K562 (cell line): ENCODE results near the gene XPC. TPM values are rescaled to one million over a fixed set of nuclear protein-coding genes. Genes with fewer than 3 reads are reported as not detected.

Experiments
- ATAC-seq: fragments of 200-7000 bp; cut with Tn5 transposase; 3 replicates; pipeline ENCODE4 v1.9.1; 2020; ENCODE audit warnings: moderate library complexity
- BruUV-seq: library from RNA; stranded (reverse); fragments of 400-500 nt; replicated peaks from 2 replicates; lab custom pipeline; 2021; lab: Mats Ljungman, UMichigan
- CTCF ChIA-PET: fragments of 300-600 bp; formaldehyde crosslinking; extraction: SDS; loops from one replicate; lab custom pipeline; 2021; ENCODE audit warnings: low intra/inter-chr PET ratio; lab: Yijun Ruan, JAX
- POLR2A ChIA-PET: fragments of 300-600, 350-650 bp; sonication (Branson Sonifier 250); formaldehyde crosslinking; extraction: SDS; loops from one replicate; lab custom pipeline; 2021; ENCODE audit warnings: antibody characterized with exemption, inconsistent platforms; lab: Yijun Ruan, JAX
- DNase-seq, 4 experiments: peaks; one replicate each; pipeline versions ENCODE4 v3.0.0 to v3.0.0-alpha.2; 2011 to 2018; ENCODE audit warnings: low spot score in 3 of 4, mixed read lengths in 3 of 4; ENCODE audit errors: extremely low read depth in 1 of 4
- FAIRE-seq: peaks from 2 replicates; lab custom pipeline; 2011; peaks lifted over from hg19 to GRCh38; lab: Jason Lieb, UNC
- H2AFZ ChIP-seq: 2 replicates; pipeline ENCODE4 v1.6.0; 2011; ENCODE audit warnings: low read depth, low read length, control low read depth, inconsistent platforms
- H3K27ac ChIP-seq: fragments of 200-600 bp; 3 replicates; pipeline ENCODE4 v1.8.0; 2011; ENCODE audit warnings: low read depth, mild to moderate bottlenecking, control low read depth, inconsistent platforms, low read length, moderate library complexity, mixed read lengths; ENCODE audit errors: extremely low read depth
- H3K27me3 ChIP-seq, 2 experiments: fragments of 300-600 bp in 1 of 2; 2 replicates in 1 of 2; 3 replicates in 1 of 2; pipeline versions ENCODE4 v1.6.0 to v1.8.0; 2011; ENCODE audit warnings: inconsistent platforms in 2 of 2, low read length in 2 of 2, mild to moderate bottlenecking in 1 of 2, mixed read lengths in 1 of 2, moderate library complexity in 1 of 2; ENCODE audit not compliant: control insufficient read depth in 2 of 2, insufficient read depth in 2 of 2
- H3K36me3 ChIP-seq: fragments of 300-600 bp; 3 replicates; pipeline ENCODE4 v1.8.0; 2011; ENCODE audit warnings: mild to moderate bottlenecking, low read length, inconsistent platforms; ENCODE audit not compliant: control insufficient read depth, insufficient read depth
- H3K4me1 ChIP-seq, 2 experiments: fragments of 200-600 bp in 1 of 2; replicated peaks in 1 of 2; 2 replicates in 1 of 2; 3 replicates in 1 of 2; pipeline versions ENCODE4 v1.5.1 to v1.8.0; 2011; ENCODE audit warnings: inconsistent platforms in 2 of 2, low read length in 2 of 2, mild to moderate bottlenecking in 1 of 2, mixed read lengths in 1 of 2, moderate library complexity in 1 of 2; ENCODE audit not compliant: control insufficient read depth in 2 of 2, insufficient read depth in 2 of 2
- H3K4me2 ChIP-seq: 2 replicates; pipeline ENCODE4 v1.6.1; 2011; ENCODE audit warnings: low read length, control low read depth, inconsistent platforms, mixed read lengths; ENCODE audit not compliant: insufficient read depth
- H3K4me3 ChIP-seq: fragments of 200-600 bp; sonication (generic), shearing (Covaris generic); 2 replicates; pipeline ENCODE4 v1.5.1; 2016; ENCODE audit warnings: control low read depth, inconsistent platforms
- H3K79me2 ChIP-seq: fragments of 200-600 bp; 3 replicates; pipeline ENCODE4 v1.8.0; 2011; ENCODE audit warnings: low read length, inconsistent platforms; ENCODE audit not compliant: control insufficient read depth, insufficient read depth
- H3K9ac ChIP-seq, 2 experiments: 2 replicates each; pipeline versions ENCODE4 v1.6.0 to v1.6.1; 2011; ENCODE audit warnings: low read depth in 2 of 2, low read length in 2 of 2, control low read depth in 1 of 2, inconsistent platforms in 1 of 2, mild to moderate bottlenecking in 1 of 2, mixed read lengths in 1 of 2; ENCODE audit not compliant: insufficient read depth in 1 of 2
- H3K9me1 ChIP-seq: one replicate; pipeline ENCODE4 v1.6.0; 2011; ENCODE audit warnings: inconsistent platforms, mild to moderate bottlenecking, low read length, moderate library complexity; ENCODE audit not compliant: control insufficient read depth, insufficient read depth
- H3K9me3 ChIP-seq: replicated peaks from 2 replicates; pipeline ENCODE4 v1.5.1; 2011; ENCODE audit warnings: low read depth, low read length, inconsistent platforms; ENCODE audit not compliant: control insufficient read depth, insufficient read depth
- H4K20me1 ChIP-seq: replicated peaks from 2 replicates; pipeline ENCODE4 v1.6.1; 2011; ENCODE audit warnings: low read length, inconsistent platforms, mixed read lengths; ENCODE audit not compliant: control insufficient read depth, insufficient read depth
- ATF7 ChIP-seq: fragments of 450-650 bp; IDR thresholded peaks from 2 replicates; pipeline ENCODE4 v1.7.1; 2014; ENCODE audit warnings: mild to moderate bottlenecking, moderate library complexity
- BRCA1 ChIP-seq, 2 experiments: fragments of 450-650 bp in 1 of 2; sonication (generic) in 1 of 2; formaldehyde crosslinking in 1 of 2; IDR thresholded peaks; 2 replicates each; pipeline versions ENCODE4 v1.5.0 to v1.6.1; 2017 to 2020; ENCODE audit warnings: mild to moderate bottlenecking in 1 of 2, missing genetic modification reagents in 1 of 2
- CEBPG ChIP-seq, 3 experiments: fragments of 200-800 bp in 1 of 3; sonication (Bioruptor generic) in 1 of 3; sonication (generic) in 1 of 3; formaldehyde crosslinking in 1 of 3; IDR thresholded peaks in 2 of 3; conservative IDR thresholded peaks in 1 of 3; 2 replicates each; pipeline versions ENCODE4 v1.6.1 to v1.8.0; 2016 to 2022; ENCODE audit warnings: missing compliant biosample characterization in 2 of 3, missing genetic modification characterization in 2 of 3, mild to moderate bottlenecking in 1 of 3, missing genetic modification reagents in 1 of 3
- ELK3 ChIP-seq: fragments of 450-650 bp; formaldehyde crosslinking; IDR thresholded peaks from 2 replicates; pipeline ENCODE4 v1.4.0; 2020; ENCODE audit warnings: mild to moderate bottlenecking
- HDAC2 ChIP-seq: fragments of 450-650 bp; IDR thresholded peaks from 2 replicates; pipeline ENCODE4 v1.6.1; 2016; ENCODE audit warnings: mild to moderate bottlenecking
- JUNB ChIP-seq: fragments of 450-650 bp; formaldehyde crosslinking; conservative IDR thresholded peaks from 2 replicates; pipeline ENCODE4 v1.4.0; 2020; ENCODE audit warnings: mild to moderate bottlenecking
- NFIX ChIP-seq: fragments of 250-450 bp; sonication (Bioruptor Pico); IDR thresholded peaks from 2 replicates; pipeline ENCODE4 v1.4.0; 2020; ENCODE audit warnings: low read depth, mild to moderate bottlenecking, moderate library complexity
- POLR2H ChIP-seq: IDR thresholded peaks from 2 replicates; pipeline ENCODE4 v1.6.1; 2016; ENCODE audit warnings: missing genetic modification characterization, low read depth, mild to moderate bottlenecking, control low read depth, missing compliant biosample characterization, moderate library complexity
- POU5F1 ChIP-seq: fragments of 150-350 bp; IDR thresholded peaks from 2 replicates; pipeline ENCODE4 v1.6.1; 2014; ENCODE audit warnings: borderline replicate concordance, low read length, low read depth, mild to moderate bottlenecking; ENCODE audit not compliant: partially characterized antibody
- RAD21 ChIP-seq, 2 experiments: fragments of 250-450 bp in 1 of 2; fragments of 450-650 bp in 1 of 2; sonication (Bioruptor Pico) in 1 of 2; formaldehyde crosslinking in 1 of 2; IDR thresholded peaks in 1 of 2; conservative IDR thresholded peaks in 1 of 2; 2 replicates each; pipeline versions ENCODE4 v1.4.0 to v1.8.0; 2020 to 2022; ENCODE audit warnings: mild to moderate bottlenecking in 2 of 2, moderate library complexity in 1 of 2
- SIN3B ChIP-seq: fragments of 450-650 bp; IDR thresholded peaks from 2 replicates; pipeline ENCODE4 v1.6.1; 2017; ENCODE audit warnings: low read depth, mild to moderate bottlenecking, moderate library complexity
- SRSF3 ChIP-seq: fragments of 200-400 bp; formaldehyde crosslinking; IDR thresholded peaks from 2 replicates; pipeline ENCODE4 v1.6.1; 2016; ENCODE audit warnings: mild to moderate bottlenecking, low read length, moderate library complexity; ENCODE audit not compliant: insufficient read depth
- ZNF212 ChIP-seq: fragments of 450-650 bp; formaldehyde crosslinking; IDR thresholded peaks from 2 replicates; pipeline ENCODE4 v1.4.0; 2020; ENCODE audit warnings: mild to moderate bottlenecking
- ZNF354B ChIP-seq: fragments of 250-450 bp; sonication (Bioruptor Pico); IDR thresholded peaks from 2 replicates; pipeline ENCODE4 v1.4.0; 2020
- WGBS: fragments of 100-300 bp; shearing (Covaris generic); methylation state at CpG from one replicate; pipeline ENCODE4 v1.1.6; 2016; ENCODE audit warnings: low coverage, mixed read lengths; ENCODE audit not compliant: insufficient coverage; ENCODE audit errors: missing lambda C conversion rate; 5-methylcytosine and 5-hydroxymethylcytosine counted together
- in situ Hi-C: fragments of 300-500 bp; cut with MboI; formaldehyde crosslinking; loops from 4 replicates; pipeline ENCODE4 v1.15.0; 2018; ENCODE audit warnings: inconsistent platforms, mixed read lengths
- intact Hi-C: fragments of 100-400 bp; cut with micrococcal nuclease; formaldehyde crosslinking; loops from 2 replicates; pipeline ENCODE4 v1.14.2; 2022
- polyA plus RNA-seq, 8 experiments: library from polyadenylated mRNA; depleted of rRNA in 4 of 8; stranded (reverse) in 5 of 8; unstranded in 3 of 8; fragments of >200 nt; fragmentation: Nextera tagmentation in 2 of 8; fragmentation: Illumina TruSeq in 1 of 8; extraction: Ambion mirVana in 2 of 8; extraction: Trizol in 1 of 8; gene quantifications; 2 replicates each; pipeline versions ENCODE4 v1.2.1 to v1.2.3, GENCODE V29; 2011 to 2014; ENCODE audit warnings: inconsistent platforms in 1 of 8, missing spikeins in 1 of 8
- total RNA-seq, 7 experiments: library from RNA; depleted of rRNA in 6 of 7; stranded (reverse); fragments of >200 nt in 6 of 7; fragmentation: Illumina TruSeq in 2 of 7; extraction: Trizol in 2 of 7; gene quantifications; 2 replicates each; pipeline versions ENCODE4 v1.2.1 to v1.2.3, GENCODE V29; 2011 to 2021; ENCODE audit warnings: low replicate concordance in 1 of 7
- TF ChIP-seq, protein P1 (sequence below): fragments of 200-400 bp; formaldehyde crosslinking; IDR thresholded peaks from 2 replicates; pipeline ENCODE4 v1.6.1; 2017; ENCODE audit warnings: mild to moderate bottlenecking, low read depth, low read length, moderate library complexity

The XPC gene
- total and polyA plus RNA-seq, 9 of the 15 experiments (the other 6 are each of a cell fraction or from before 2014, with no cell fraction given) = 3.8 to 54.7 (median 41.3) TPM

GRCh38 chr3:14122301-14122700 is 56.1 kb downstream of the XPC start (continued):
- no peak for TF ChIP-seq SIN3B

DNA sequence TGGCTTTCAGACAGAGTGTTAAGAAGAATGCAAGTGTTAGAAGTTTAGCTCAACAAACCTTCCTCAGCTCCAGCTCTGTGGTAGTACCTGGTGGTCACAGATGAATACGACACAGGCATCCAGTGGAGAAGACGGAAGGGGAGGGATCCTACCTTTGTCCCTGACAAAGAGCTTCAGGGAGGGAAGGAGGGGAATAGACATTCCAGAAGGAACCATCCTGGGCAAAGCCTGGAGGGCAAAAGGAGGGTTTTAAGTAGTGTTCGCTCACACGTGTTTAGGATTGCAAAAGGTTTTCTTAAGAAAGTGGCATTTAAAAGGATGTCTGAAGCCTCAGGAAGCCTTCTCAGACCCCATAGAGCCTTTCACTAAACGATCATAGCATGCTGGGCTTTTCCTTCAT is 56.5 kb downstream of the XPC start:
- Histone ChIP-seq H3K9me1 (peaks cover 5% of the 10 kb centered on the region), H3K27me3 (no peaks in the 10 kb centered on the region), H3K36me3 (peaks cover 64% of the 10 kb centered on the region), H3K9me3 (peaks cover 33% of the 10 kb centered on the region), H2AFZ (no peak overlapping the region), H3K4me3 (no peak overlapping the region), H3K27ac (peak overlapping the region; percentile 24; the same call in 1 of the 3 replicates), H4K20me1 (peaks cover 10% of the 10 kb centered on the region; the same call in 1 of the 2 replicates), H3K4me1 (peaks cover 31 to 39% of the 10 kb centered on the region in 2 experiments), H3K4me2 (peak overlapping the region; percentile 95), H3K79me2 (peaks cover 92% of the 10 kb centered on the region), H3K9ac (no peak overlapping the region)
- in situ Hi-C loops = loop anchor here (5.0 kb wide), 1 partner anchor 225 kb away; no protein-coding TSS in a partner anchor
- no TSS peak for BruUV-seq
- POLR2A ChIA-PET = interaction anchor here (0.6 to 1.1 kb wide), 2 partner anchors 51 to 57 kb away, joined by 3 read pairs; partner anchors contain the start of genes LSM3 and XPC
- ATAC-seq = no peak
- intact Hi-C loops = loop anchor here (10.0 kb wide), 1 partner anchor 467 kb away; no protein-coding TSS in a partner anchor
- TF ChIP-seq SRSF3 = no peak
- TF ChIP-seq NFIX (CRISPR knock-in tag) = no peak
- TF ChIP-seq ZNF212 (CRISPR knock-in tag) = no peak
- no peak for TF ChIP-seq RAD21 (CRISPR knock-in tag; conservative IDR thresholded peaks at IDR 0.05 in 1 of 2, IDR thresholded peaks at IDR 0.05 in 1 of 2)
- TF ChIP-seq POU5F1 = no peak
- no peak for TF ChIP-seq HDAC2
- TF ChIP-seq ELK3 (CRISPR knock-in tag) = no peak
- TF ChIP-seq POLR2H (tag) = no peak
- no peak for TF ChIP-seq ZNF354B (CRISPR knock-in tag)
- TF ChIP-seq ATF7 = no peak
- TF ChIP-seq, protein P1, sequence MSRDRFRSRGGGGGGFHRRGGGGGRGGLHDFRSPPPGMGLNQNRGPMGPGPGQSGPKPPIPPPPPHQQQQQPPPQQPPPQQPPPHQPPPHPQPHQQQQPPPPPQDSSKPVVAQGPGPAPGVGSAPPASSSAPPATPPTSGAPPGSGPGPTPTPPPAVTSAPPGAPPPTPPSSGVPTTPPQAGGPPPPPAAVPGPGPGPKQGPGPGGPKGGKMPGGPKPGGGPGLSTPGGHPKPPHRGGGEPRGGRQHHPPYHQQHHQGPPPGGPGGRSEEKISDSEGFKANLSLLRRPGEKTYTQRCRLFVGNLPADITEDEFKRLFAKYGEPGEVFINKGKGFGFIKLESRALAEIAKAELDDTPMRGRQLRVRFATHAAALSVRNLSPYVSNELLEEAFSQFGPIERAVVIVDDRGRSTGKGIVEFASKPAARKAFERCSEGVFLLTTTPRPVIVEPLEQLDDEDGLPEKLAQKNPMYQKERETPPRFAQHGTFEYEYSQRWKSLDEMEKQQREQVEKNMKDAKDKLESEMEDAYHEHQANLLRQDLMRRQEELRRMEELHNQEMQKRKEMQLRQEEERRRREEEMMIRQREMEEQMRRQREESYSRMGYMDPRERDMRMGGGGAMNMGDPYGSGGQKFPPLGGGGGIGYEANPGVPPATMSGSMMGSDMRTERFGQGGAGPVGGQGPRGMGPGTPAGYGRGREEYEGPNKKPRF = no peak
- no peak for TF ChIP-seq CEBPG (CRISPR knock-in tag; IDR thresholded peaks at IDR 0.05)
- TF ChIP-seq CEBPG (tag; conservative IDR thresholded peaks at IDR 0.05 in 1 of 2, IDR thresholded peaks at IDR 0.05 in 1 of 2) = no peak
- no peak for TF ChIP-seq BRCA1 (IDR thresholded peaks at IDR 0.05)
- TF ChIP-seq BRCA1 (CRISPR knock-in tag; IDR thresholded peaks at IDR 0.05) = no peak
- no peak for TF ChIP-seq JUNB (CRISPR knock-in tag)
- FAIRE-seq = no peak
- 89% methylated on average over 5 of the region's 5 CpGs for WGBS
- CTCF ChIA-PET = no interaction called here
- peak in 1 of 4 experiments; percentile 3 for DNase-seq
